ENCODE results near the gene AXL. TPM values are rescaled to one million over a fixed set of nuclear protein-coding genes. Genes with fewer than 3 reads are reported as not detected.

AXL gene
- total and polyA plus RNA-seq, 11 donors: 5.0 to 62.5 (median 13.2) TPM

GRCh38 chr19:41308450-41309179 lies 89.6 kb downstream of the AXL start:
- TF ChIP-seq POLR2A (IDR thresholded peaks at IDR 0.05) (no peak), CTCF (IDR thresholded peaks at IDR 0.05) (peak; percentile 92 to 99 (median 97))
- Histone ChIP-seq H3K36me3 (peaks cover 2 to 62% (median 59%) of the 10 kb centered on the region in 9 donors), H3K4me3 (peak overlapping the region in 8 of 12 donors; percentile 62 to 95 (median 76)), H3K4me1 (peaks cover 6 to 76% (median 38%) of the 10 kb centered on the region in 12 donors), H3K27me3 (no peaks in the 10 kb centered on the region), H3K9me3 (no peaks in the 10 kb centered on the region), H3K27ac (peak overlapping the region; percentile 90 to 99 (median 96))
- WGBS, 4 donors: 16 to 22% (median 19%) methylated on average over 8 of the region's 8 CpGs
- intact Hi-C loops (cut with DNase I): loop anchor here (1.0 to 10.0 kb wide), 14 partner anchors 41 to 331 kb away; partner anchors contain the start of genes DMAC2 (in 2 of the 10), HNRNPUL1 (in 1 of the 10) and TGFB1 (in 1 of the 10)
- ATAC-seq: peak; percentile 51 to 79 (median 68)
- peak; percentile 87 to 95 (median 92) for DNase-seq

- 10 to 18% (median 11%) methylated on average over 26 of the region's 26 CpGs for WGBS, 4 donors
- Histone ChIP-seq H3K9me3 (no peaks in the 10 kb centered on the region), H3K36me3 (peaks cover 2 to 62% (median 55%) of the 10 kb centered on the region in 9 donors), H3K27ac (peak overlapping the region; percentile 90 to 99 (median 96)), H3K27me3 (no peaks in the 10 kb centered on the region), H3K4me1 (peaks cover 6 to 74% (median 36%) of the 10 kb centered on the region in 12 donors), H3K4me3 (peak overlapping the region; percentile 40 to 95 (median 76))
- DNase-seq (no peak), ATAC-seq (peak in 3 of 4 donors; percentile 29 to 38 (median 36))
- intact Hi-C loops (cut with DNase I): loop anchor here (1.0 to 10.0 kb wide), 15 partner anchors 15 to 332 kb away; partner anchors contain the start of genes TGFB1 (in 4 of the 10), DMAC2 (in 2 of the 10), B3GNT8 (in 1 of the 10) and HNRNPUL1 (in 1 of the 10)
- TF ChIP-seq CTCF (IDR thresholded peaks at IDR 0.05): no peak
- no peak for TF ChIP-seq POLR2A (IDR thresholded peaks at IDR 0.05)
These were observed 90.4 kb downstream of the AXL start for GRCh38 chr19:41309180-41310032.

- H3K36me3 ChIP-seq: peaks cover 0 to 62% (median 50%) of the 10 kb centered on the region in 9 donors
- H3K4me3 ChIP-seq: peak within 1 kb of the TSS; percentile 40 to 95 (median 76)
- ATAC-seq (peak; percentile 79 to 91 (median 86)), DNase-seq (peak; percentile 89 to 95 (median 90))
- intact Hi-C loops (cut with DNase I): loop anchor here in 5 of 10 donors (1.0 to 10.0 kb wide), 4 partner anchors 15 to 115 kb away; partner anchors contain the start of genes TGFB1 (in 3 of the 5) and B3GNT8 (in 1 of the 5)
- 0% methylated on average over 27 to 47 of the region's 47 CpGs for WGBS, 4 donors
- peaks cover 6 to 67% (median 31%) of the 10 kb centered on the region in 12 donors for H3K4me1 ChIP-seq
- H3K9me3 ChIP-seq: no peaks in the 10 kb centered on the region
- H3K27ac ChIP-seq: peak within 1 kb of the TSS; percentile 90 to 99 (median 96)
- H3K27me3 ChIP-seq: no peaks in the 10 kb centered on the region
- TF ChIP-seq CTCF (IDR thresholded peaks at IDR 0.05) (peak in 1 of 12 donors; percentile 19), POLR2A (IDR thresholded peaks at IDR 0.05) (peak in 1 of 2 donors; percentile 60)
These were observed 91.2 kb downstream of the AXL start, which contains the start of gene CCDC97 for GRCh38 chr19:41310033-41310831. Gene CCDC97 (plus strand): TSS chr19:41310172. CDS start chr19:41310311, 139 bp downstream.
